ENCODE data around the gene BCS1L.

BCS1L gene

GRCh38 chr2:218621007-218621406 lies 38.5 kb upstream of the BCS1L start:
- H3K4me3 ChIP-seq (ENCODE audit: low read length) = no peak overlapping the region
- no peak overlapping the region for H3K27ac ChIP-seq (ENCODE audit: low read length)
- H3F3A ChIP-seq (ENCODE audit: insufficient read depth, low read length) = no peaks in the 10 kb centered on the region
- no peak overlapping the region for H2AFZ ChIP-seq (ENCODE audit: low read length)
- no peaks in the 10 kb centered on the region for H3K79me2 ChIP-seq (ENCODE audit: low read length)
- no peaks in the 10 kb centered on the region for H3K9me3 ChIP-seq (replicated peaks; ENCODE audit: insufficient read depth, low read length)
- H3K27me3 ChIP-seq (replicated peaks; ENCODE audit: insufficient read depth, low read length) = no peaks in the 10 kb centered on the region
- DNase-seq = no peak
- H3K9me2 ChIP-seq (replicated peaks; ENCODE audit: insufficient read depth, low read length) = no peaks in the 10 kb centered on the region
- no peak overlapping the region for H3K9ac ChIP-seq (ENCODE audit: low read length)
- no peak overlapping the region for H3K4me2 ChIP-seq (ENCODE audit: low read depth, low read length)
- H3K4me1 ChIP-seq (ENCODE audit: low read length) = no peaks in the 10 kb centered on the region
- TF ChIP-seq, protein P1, sequence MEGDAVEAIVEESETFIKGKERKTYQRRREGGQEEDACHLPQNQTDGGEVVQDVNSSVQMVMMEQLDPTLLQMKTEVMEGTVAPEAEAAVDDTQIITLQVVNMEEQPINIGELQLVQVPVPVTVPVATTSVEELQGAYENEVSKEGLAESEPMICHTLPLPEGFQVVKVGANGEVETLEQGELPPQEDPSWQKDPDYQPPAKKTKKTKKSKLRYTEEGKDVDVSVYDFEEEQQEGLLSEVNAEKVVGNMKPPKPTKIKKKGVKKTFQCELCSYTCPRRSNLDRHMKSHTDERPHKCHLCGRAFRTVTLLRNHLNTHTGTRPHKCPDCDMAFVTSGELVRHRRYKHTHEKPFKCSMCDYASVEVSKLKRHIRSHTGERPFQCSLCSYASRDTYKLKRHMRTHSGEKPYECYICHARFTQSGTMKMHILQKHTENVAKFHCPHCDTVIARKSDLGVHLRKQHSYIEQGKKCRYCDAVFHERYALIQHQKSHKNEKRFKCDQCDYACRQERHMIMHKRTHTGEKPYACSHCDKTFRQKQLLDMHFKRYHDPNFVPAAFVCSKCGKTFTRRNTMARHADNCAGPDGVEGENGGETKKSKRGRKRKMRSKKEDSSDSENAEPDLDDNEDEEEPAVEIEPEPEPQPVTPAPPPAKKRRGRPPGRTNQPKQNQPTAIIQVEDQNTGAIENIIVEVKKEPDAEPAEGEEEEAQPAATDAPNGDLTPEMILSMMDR (IDR thresholded peaks at IDR 0.05; ENCODE audit: low read length) = no peak
- no peak for TF ChIP-seq EZH2phosphoT487 (IDR thresholded peaks at IDR 0.05; ENCODE audit: low read length)
- no peak for TF ChIP-seq EZH2 (optimal IDR thresholded peaks at IDR 0.05; ENCODE audit: low read depth, low read length)
- H4K20me1 ChIP-seq (ENCODE audit: insufficient read depth, low read length) = no peaks in the 10 kb centered on the region
- no peaks in the 10 kb centered on the region for H3K36me3 ChIP-seq (replicated peaks; ENCODE audit: insufficient read depth, low read length)

GRCh38 chr2:218622606-218623365 lies 36.7 kb upstream of the BCS1L start:
- H3K4me2 ChIP-seq (ENCODE audit: low read depth, low read length) = no peak overlapping the region

DNA sequence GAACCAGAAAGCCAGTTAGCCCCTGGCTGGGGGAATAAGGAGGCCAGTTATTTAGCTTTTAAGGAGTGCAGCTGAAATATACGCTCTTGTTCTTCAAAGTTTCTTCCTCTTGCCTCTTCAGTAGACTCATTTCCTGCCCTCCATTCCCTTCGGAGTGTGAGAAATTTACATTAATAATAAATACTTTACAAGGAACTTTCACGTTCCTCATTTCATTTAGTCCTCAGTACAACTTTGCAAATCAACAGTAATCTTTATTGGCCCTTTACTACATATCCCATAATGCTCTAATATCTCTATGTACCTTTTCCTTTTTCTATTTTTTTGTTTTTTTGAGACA lies 36.1 kb upstream of the BCS1L start:
- no peak for TF ChIP-seq EZH2phosphoT487 (IDR thresholded peaks at IDR 0.05; ENCODE audit: low read length)
- TF ChIP-seq EZH2 (optimal IDR thresholded peaks at IDR 0.05; ENCODE audit: low read depth, low read length) = no peak
- TF ChIP-seq, protein P1 (IDR thresholded peaks at IDR 0.05; ENCODE audit: low read length) = no peak
- no peaks in the 10 kb centered on the region for H3K4me1 ChIP-seq (ENCODE audit: low read length)
- no peaks in the 10 kb centered on the region for H3F3A ChIP-seq (ENCODE audit: insufficient read depth, low read length)
- H3K36me3 ChIP-seq (replicated peaks; ENCODE audit: insufficient read depth, low read length) = no peaks in the 10 kb centered on the region
- no peaks in the 10 kb centered on the region for H3K27me3 ChIP-seq (replicated peaks; ENCODE audit: insufficient read depth, low read length)
- no peak overlapping the region for H3K9ac ChIP-seq (ENCODE audit: low read length)
- H2AFZ ChIP-seq (ENCODE audit: low read length) = no peak overlapping the region
- no peaks in the 10 kb centered on the region for H3K9me3 ChIP-seq (replicated peaks; ENCODE audit: insufficient read depth, low read length)
- H3K4me2 ChIP-seq (ENCODE audit: low read depth, low read length) = no peak overlapping the region
- H3K4me3 ChIP-seq (ENCODE audit: low read length) = no peak overlapping the region
- no peaks in the 10 kb centered on the region for H3K9me2 ChIP-seq (replicated peaks; ENCODE audit: insufficient read depth, low read length)
- H4K20me1 ChIP-seq (ENCODE audit: insufficient read depth, low read length) = no peaks in the 10 kb centered on the region
- no peak overlapping the region for H3K27ac ChIP-seq (ENCODE audit: low read length)
- no peaks in the 10 kb centered on the region for H3K79me2 ChIP-seq (ENCODE audit: low read length)
- no peak for DNase-seq

More at GRCh38 chr2:218622606-218623365, 36.7 kb upstream of the BCS1L start:
- Histone ChIP-seq H3K4me3 (ENCODE audit: low read length) (no peak overlapping the region), H3K4me1 (ENCODE audit: low read length) (no peaks in the 10 kb centered on the region), H3K9ac (ENCODE audit: low read length) (no peak overlapping the region), H2AFZ (ENCODE audit: low read length) (no peak overlapping the region), H3K36me3 (replicated peaks; ENCODE audit: insufficient read depth, low read length) (no peaks in the 10 kb centered on the region), H3K9me3 (replicated peaks; ENCODE audit: insufficient read depth, low read length) (no peaks in the 10 kb centered on the region), H3K27ac (ENCODE audit: low read length) (no peak overlapping the region), H3K27me3 (replicated peaks; ENCODE audit: insufficient read depth, low read length) (no peaks in the 10 kb centered on the region), H4K20me1 (ENCODE audit: insufficient read depth, low read length) (no peaks in the 10 kb centered on the region), H3K79me2 (ENCODE audit: low read length) (no peaks in the 10 kb centered on the region), H3F3A (ENCODE audit: insufficient read depth, low read length) (no peaks in the 10 kb centered on the region), H3K9me2 (replicated peaks; ENCODE audit: insufficient read depth, low read length) (no peaks in the 10 kb centered on the region)
- TF ChIP-seq EZH2 (optimal IDR thresholded peaks at IDR 0.05; ENCODE audit: low read depth, low read length) (no peak), EZH2phosphoT487 (IDR thresholded peaks at IDR 0.05; ENCODE audit: low read length) (no peak)
- TF ChIP-seq, protein P1 (IDR thresholded peaks at IDR 0.05; ENCODE audit: low read length) = no peak
- no peak for DNase-seq
